Caco-2 (cell line): Measurements from ENCODE around the gene E2F1. TPM values are rescaled to one million over a fixed set of nuclear protein-coding genes. Genes with fewer than 3 reads are reported as not detected.
"Not testable (repeated sequence)": the region's sequence is repeated elsewhere in the genome, so short reads cannot be mapped to it uniquely, and the experiment has no call there.

Source experiments
- BruUV-seq: library from RNA; stranded (reverse); fragments of 400-500 nt; replicated peaks from 2 replicates; lab custom pipeline; 2021; lab: Mats Ljungman, UMichigan
- CTCF ChIA-PET: fragments of 300-600 bp; sonication (Branson Sonifier 250); formaldehyde crosslinking; loops from one replicate; lab custom pipeline; 2022; ENCODE audit warnings: antibody characterized with exemption; lab: Charles Lee
- POLR2A ChIA-PET: fragments of 300-600 bp; sonication (Branson Sonifier 250); formaldehyde crosslinking; loops from one replicate; lab custom pipeline; 2022; ENCODE audit warnings: antibody characterized with exemption; lab: Charles Lee
- DNase-seq, 2 experiments: peaks; one replicate each; pipeline versions ENCODE4 v3.0.0 to v3.0.0-alpha.2; 2020 to 2022
- H3K27me3 ChIP-seq: replicated peaks from 2 replicates; pipeline ENCODE4 v1.6.0; 2011; ENCODE audit warnings: low read length; ENCODE audit not compliant: control insufficient read depth, insufficient read depth
- H3K36me3 ChIP-seq: 2 replicates; pipeline ENCODE4 v1.5.1; 2011; ENCODE audit warnings: low read length; ENCODE audit not compliant: control insufficient read depth, insufficient read depth
- H3K4me1 ChIP-seq: fragments of 250-450 bp; sonication (Bioruptor Pico); 2 replicates; pipeline ENCODE4 v1.5.1; 2020; ENCODE audit warnings: mild to moderate bottlenecking
- H3K4me3 ChIP-seq: 2 replicates; pipeline ENCODE4 v1.5.1; 2011; ENCODE audit warnings: low read depth, mild to moderate bottlenecking, control low read depth, low read length
- H3K9me3 ChIP-seq: fragments of 250-450 bp; sonication (Bioruptor Pico); 2 replicates; pipeline ENCODE4 v1.5.1; 2020; ENCODE audit warnings: mild to moderate bottlenecking, moderate library complexity
- H3K27ac Mint-ChIP-seq: one replicate; pipeline ENCODE4 v1.8.0; 2022; ENCODE audit warnings: mixed read lengths; ENCODE audit not compliant: unreplicated experiment
- H3K27me3 Mint-ChIP-seq: one replicate; pipeline ENCODE4 v1.8.0; 2022; ENCODE audit warnings: mixed read lengths; ENCODE audit not compliant: insufficient read depth, unreplicated experiment
- H3K36me3 Mint-ChIP-seq: one replicate; pipeline ENCODE4 v1.8.0; 2022; ENCODE audit warnings: mild to moderate bottlenecking, mixed read lengths; ENCODE audit not compliant: insufficient read depth, unreplicated experiment
- H3K4me1 Mint-ChIP-seq: one replicate; pipeline ENCODE4 v1.8.0; 2022; ENCODE audit warnings: low read depth, mixed read lengths; ENCODE audit not compliant: unreplicated experiment
- H3K4me3 Mint-ChIP-seq: one replicate; pipeline ENCODE4 v1.8.0; 2022; ENCODE audit warnings: mild to moderate bottlenecking, moderate library complexity, mixed read lengths; ENCODE audit not compliant: unreplicated experiment
- H3K9me3 Mint-ChIP-seq: one replicate; pipeline ENCODE4 v1.8.0; 2022; ENCODE audit warnings: mixed read lengths; ENCODE audit not compliant: unreplicated experiment
- intact Hi-C: fragments of 100-400 bp; cut with micrococcal nuclease; formaldehyde crosslinking; loops from one replicate; pipeline ENCODE4 v1.10.0; 2022; ENCODE audit not compliant: unreplicated experiment
- total RNA-seq: library from RNA; stranded (reverse); gene quantifications from 2 replicates; pipeline ENCODE4 v1.2.3, GENCODE V29; 2022
- TF ChIP-seq, protein P1 (sequence below), 2 experiments: fragments of 200-600 bp in 1 of 2; IDR thresholded peaks; 1 replicate in 1 of 2; 2 replicates in 1 of 2; pipeline versions ENCODE4 v1.5.1 to v1.8.0; 2011 to 2022; ENCODE audit warnings: antibody characterized with exemption in 1 of 2, control low read depth in 1 of 2, inconsistent platforms in 1 of 2, low read depth in 1 of 2, low read length in 1 of 2, mild to moderate bottlenecking in 1 of 2, moderate library complexity in 1 of 2; ENCODE audit not compliant: insufficient read depth in 1 of 2, severe bottlenecking in 1 of 2, unreplicated experiment in 1 of 2

Gene E2F1
- total RNA-seq, 1 experiment from 2014 or later: 74.7 TPM

DNA sequence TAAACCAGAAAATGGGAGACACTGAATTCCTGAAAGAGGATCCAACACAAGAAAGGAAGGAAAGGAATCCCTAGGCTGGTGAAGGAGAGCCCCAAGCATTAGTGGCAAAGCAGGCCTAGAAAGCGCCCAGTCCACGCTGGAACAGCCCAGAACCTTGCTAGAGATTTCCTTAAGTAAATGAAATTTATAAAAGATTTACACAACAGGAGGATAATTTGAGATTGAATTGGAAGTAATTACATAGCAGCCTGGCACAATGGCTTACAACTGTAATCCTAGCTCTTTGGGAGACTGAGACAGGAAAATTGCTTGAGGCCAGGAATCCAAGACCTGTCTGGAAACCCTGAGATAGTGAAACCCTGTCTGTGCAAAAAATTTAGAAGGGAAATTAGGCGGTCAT is 50.8 kb downstream of the E2F1 start:
- Mint-ChIP-seq H3K4me1 (no peaks in the 10 kb centered on the region), H3K36me3 (peaks cover 49% of the 10 kb centered on the region), H3K4me3 (no peak overlapping the region), H3K27me3 (no peaks in the 10 kb centered on the region), H3K9me3 (no peaks in the 10 kb centered on the region), H3K27ac (no peak overlapping the region)
- peaks cover 13% of the 10 kb centered on the region for H3K36me3 ChIP-seq
- no peak overlapping the region for H3K4me3 ChIP-seq
- ChIA-PET CTCF (interaction anchor here (0.7 kb wide), 1 partner anchor 121 kb away, joined by 7 read pairs; no protein-coding TSS in a partner anchor), POLR2A (no interaction called here)
- H3K9me3 ChIP-seq: no peaks in the 10 kb centered on the region
- no peak for DNase-seq
- no peaks in the 10 kb centered on the region for H3K27me3 ChIP-seq
- no peaks in the 10 kb centered on the region for H3K4me1 ChIP-seq
- TF ChIP-seq, protein P1, sequence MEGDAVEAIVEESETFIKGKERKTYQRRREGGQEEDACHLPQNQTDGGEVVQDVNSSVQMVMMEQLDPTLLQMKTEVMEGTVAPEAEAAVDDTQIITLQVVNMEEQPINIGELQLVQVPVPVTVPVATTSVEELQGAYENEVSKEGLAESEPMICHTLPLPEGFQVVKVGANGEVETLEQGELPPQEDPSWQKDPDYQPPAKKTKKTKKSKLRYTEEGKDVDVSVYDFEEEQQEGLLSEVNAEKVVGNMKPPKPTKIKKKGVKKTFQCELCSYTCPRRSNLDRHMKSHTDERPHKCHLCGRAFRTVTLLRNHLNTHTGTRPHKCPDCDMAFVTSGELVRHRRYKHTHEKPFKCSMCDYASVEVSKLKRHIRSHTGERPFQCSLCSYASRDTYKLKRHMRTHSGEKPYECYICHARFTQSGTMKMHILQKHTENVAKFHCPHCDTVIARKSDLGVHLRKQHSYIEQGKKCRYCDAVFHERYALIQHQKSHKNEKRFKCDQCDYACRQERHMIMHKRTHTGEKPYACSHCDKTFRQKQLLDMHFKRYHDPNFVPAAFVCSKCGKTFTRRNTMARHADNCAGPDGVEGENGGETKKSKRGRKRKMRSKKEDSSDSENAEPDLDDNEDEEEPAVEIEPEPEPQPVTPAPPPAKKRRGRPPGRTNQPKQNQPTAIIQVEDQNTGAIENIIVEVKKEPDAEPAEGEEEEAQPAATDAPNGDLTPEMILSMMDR (IDR thresholded peaks at IDR 0.05; ENCODE audit: insufficient read depth in 1 of 2, low read depth in 1 of 2, low read length in 1 of 2, severe bottlenecking in 1 of 2, unreplicated experiment in 1 of 2): no peak
- no TSS peak for BruUV-seq
- intact Hi-C loops: no loop called here

DNA sequence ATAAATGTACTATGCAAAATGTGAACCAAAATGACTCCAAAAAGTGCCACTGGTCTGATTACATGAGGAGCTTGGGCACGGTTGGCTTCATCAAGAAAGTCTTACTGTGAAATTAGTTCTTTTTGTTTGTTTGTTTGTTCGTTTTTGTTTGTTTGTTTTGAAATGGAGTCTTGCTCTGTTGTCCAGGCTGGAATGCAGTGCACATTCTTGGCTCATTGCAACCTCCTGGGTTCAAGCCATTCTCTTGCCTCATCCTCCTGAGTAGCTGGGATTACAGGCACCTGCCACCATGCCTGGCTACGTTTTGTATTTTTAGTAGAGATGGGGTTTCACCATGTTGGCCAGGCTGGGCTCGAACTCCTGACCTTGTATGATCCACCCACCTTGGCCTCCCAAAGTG is 54.3 kb downstream of the E2F1 start:
- CTCF ChIA-PET, H3K27me3 Mint-ChIP-seq: not testable (repeated sequence)
- H3K36me3 Mint-ChIP-seq: peaks cover 33% of the 10 kb centered on the region

DNA sequence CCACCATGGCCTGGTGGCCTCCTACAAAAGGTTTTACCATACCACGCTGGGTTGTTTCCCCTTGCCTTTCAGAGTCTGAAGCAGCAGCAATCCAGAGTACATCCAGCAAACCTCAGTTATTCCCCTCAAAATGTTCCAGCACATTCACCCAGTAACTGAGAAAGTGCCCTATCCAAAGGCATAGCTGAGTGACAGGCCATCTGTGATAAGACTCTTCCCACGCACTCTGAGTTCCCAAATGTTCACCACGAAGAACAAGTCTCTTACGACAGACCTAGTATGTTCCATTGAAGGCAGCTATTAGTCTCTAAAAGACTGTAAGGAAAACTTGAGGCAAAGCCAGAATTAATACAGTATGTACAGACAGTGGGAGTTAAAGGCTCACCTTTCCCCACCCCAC is 55.7 kb downstream of the E2F1 start:
- H3K36me3 Mint-ChIP-seq: peaks cover 41% of the 10 kb centered on the region
- no peaks in the 10 kb centered on the region for H3K9me3 ChIP-seq
- intact Hi-C loops: no loop called here
- no peaks in the 10 kb centered on the region for H3K27me3 ChIP-seq
- CTCF ChIA-PET: interaction anchor here (1.5 kb wide), 1 partner anchor 23 kb away, joined by 4 read pairs; no protein-coding TSS in a partner anchor
- H3K4me3 ChIP-seq: no peak overlapping the region
- 0 out of 2 replicates have a peak, but pooled peaks cover 3% of the 10 kb centered on the region for H3K36me3 ChIP-seq
- no peak overlapping the region for H3K27ac Mint-ChIP-seq
- DNase-seq: no peak
- H3K4me3 Mint-ChIP-seq: no peak overlapping the region
- no peaks in the 10 kb centered on the region for H3K27me3 Mint-ChIP-seq
- no peaks in the 10 kb centered on the region for H3K4me1 Mint-ChIP-seq
- H3K4me1 ChIP-seq: no peaks in the 10 kb centered on the region
- no peaks in the 10 kb centered on the region for H3K9me3 Mint-ChIP-seq
- POLR2A ChIA-PET: no interaction called here
- TF ChIP-seq, protein P1 (IDR thresholded peaks at IDR 0.05; ENCODE audit: insufficient read depth in 1 of 2, low read depth in 1 of 2, low read length in 1 of 2, severe bottlenecking in 1 of 2, unreplicated experiment in 1 of 2): no peak
- BruUV-seq: no TSS peak

More for the DNA sequence above, 54.3 kb downstream of the E2F1 start:
- H3K4me3 Mint-ChIP-seq, H3K27ac Mint-ChIP-seq, POLR2A ChIA-PET, H3K9me3 Mint-ChIP-seq, H3K4me3 ChIP-seq, H3K4me1 Mint-ChIP-seq, DNase-seq, H3K4me1 ChIP-seq, intact Hi-C loops, H3K36me3 ChIP-seq, BruUV-seq, H3K9me3 ChIP-seq, H3K27me3 ChIP-seq: not testable (repeated sequence)
